ENCODE measurements around the gene NECTIN1.

Gene NECTIN1

GRCh38 chr11:119622454-119623143 lies 106.4 kb downstream of the NECTIN1 start:
- DNase-seq (ENCODE audit: low read depth, low spot score), result no peak
- no peaks in the 10 kb centered on the region for H3K9me3 ChIP-seq (ENCODE audit: low read depth, low read length)

DNA sequence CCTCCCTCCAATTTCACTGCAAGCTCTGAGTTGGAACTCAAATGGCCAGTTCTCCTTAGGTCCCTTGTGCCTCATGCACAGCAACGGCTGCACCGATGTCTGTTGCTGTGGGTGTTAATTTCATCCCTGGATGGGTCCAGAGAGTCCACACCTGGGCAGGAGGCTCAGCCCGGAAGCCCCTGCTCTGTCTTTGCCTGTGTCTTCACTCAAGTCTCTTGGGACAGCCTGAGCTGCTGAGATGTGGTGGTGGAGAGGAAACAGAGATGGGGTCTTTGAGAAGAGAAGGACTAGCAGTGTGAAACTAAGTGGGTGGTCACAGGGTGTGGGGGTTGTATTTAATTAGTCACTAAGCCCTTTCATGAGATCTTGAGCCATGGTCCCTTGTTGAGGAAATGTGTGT lies 109.3 kb downstream of the NECTIN1 start:
- Histone ChIP-seq H3K9ac (ENCODE audit: insufficient read length) (no peak overlapping the region), H3K36me3 (ENCODE audit: insufficient read depth, low read length) (no peaks in the 10 kb centered on the region), H3K9me3 (ENCODE audit: low read depth, low read length) (no peaks in the 10 kb centered on the region), H3K27ac (no peak overlapping the region), H3K4me3 (no peak overlapping the region)
- no peak for TF ChIP-seq EZH2 (IDR thresholded peaks at IDR 0.05)
- no peak for TF ChIP-seq FOXP2 (optimal IDR thresholded peaks at IDR 0.05; ENCODE audit: control extremely low read depth, extremely low read length, insufficient read depth)
- no peak for TF ChIP-seq POLR2AphosphoS5 (IDR thresholded peaks at IDR 0.05; ENCODE audit: borderline replicate concordance, low read depth, low read length)
- DNase-seq (ENCODE audit: low read depth, low spot score), result no peak

More at GRCh38 chr11:119622454-119623143, 106.4 kb downstream of the NECTIN1 start:
- no peak overlapping the region for H3K4me3 ChIP-seq
- no peaks in the 10 kb centered on the region for H3K36me3 ChIP-seq (ENCODE audit: insufficient read depth, low read length)
- no peak for TF ChIP-seq FOXP2 (optimal IDR thresholded peaks at IDR 0.05; ENCODE audit: control extremely low read depth, extremely low read length, insufficient read depth)
- no peak for TF ChIP-seq EZH2 (IDR thresholded peaks at IDR 0.05)
- TF ChIP-seq POLR2AphosphoS5 (IDR thresholded peaks at IDR 0.05; ENCODE audit: borderline replicate concordance, low read depth, low read length), result no peak
- no peak overlapping the region for H3K9ac ChIP-seq (ENCODE audit: insufficient read length)
- H3K27ac ChIP-seq, result no peak overlapping the region

- H3K4me3 ChIP-seq, result no peak overlapping the region
- H3K36me3 ChIP-seq (ENCODE audit: insufficient read depth, low read length), result no peaks in the 10 kb centered on the region
- no peak for DNase-seq (ENCODE audit: low read depth, low spot score)
These were observed 110.6 kb downstream of the NECTIN1 start for GRCh38 chr11:119618208-119618909.

DNA sequence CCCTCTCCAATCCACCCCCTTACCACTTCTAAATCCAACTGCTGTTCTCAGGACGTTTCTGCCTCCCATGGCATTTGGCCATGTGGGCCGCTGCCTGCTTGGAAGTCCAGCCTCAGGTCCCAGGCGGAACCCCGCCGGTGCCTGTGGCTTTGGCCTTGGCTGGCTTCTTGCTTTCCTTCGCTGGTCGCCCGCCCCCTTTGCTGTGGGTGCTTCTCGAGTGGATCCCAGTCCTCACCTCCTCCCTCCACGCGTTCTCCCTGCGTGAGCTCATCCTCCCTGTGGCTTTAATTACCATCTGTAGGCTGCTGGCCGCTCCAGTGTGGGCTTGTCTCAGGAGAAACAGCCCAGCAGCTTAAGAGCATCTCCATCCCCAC lies 111.7 kb downstream of the NECTIN1 start:
- H3K36me3 ChIP-seq (ENCODE audit: insufficient read depth, low read length), result no peaks in the 10 kb centered on the region
- H3K9me3 ChIP-seq (ENCODE audit: low read depth, low read length), result no peaks in the 10 kb centered on the region
- no peak overlapping the region for H3K4me3 ChIP-seq
- no peak overlapping the region for H3K9ac ChIP-seq (ENCODE audit: insufficient read length)
- no peak for DNase-seq (ENCODE audit: low read depth, low spot score)
- no peak overlapping the region for H3K27ac ChIP-seq
- TF ChIP-seq EZH2 (IDR thresholded peaks at IDR 0.05) (no peak), POLR2AphosphoS5 (IDR thresholded peaks at IDR 0.05; ENCODE audit: borderline replicate concordance, low read depth, low read length) (no peak), FOXP2 (optimal IDR thresholded peaks at IDR 0.05; ENCODE audit: control extremely low read depth, extremely low read length, insufficient read depth) (no peak)

More at GRCh38 chr11:119618208-119618909, 110.6 kb downstream of the NECTIN1 start:
- TF ChIP-seq POLR2AphosphoS5 (IDR thresholded peaks at IDR 0.05; ENCODE audit: borderline replicate concordance, low read depth, low read length) (no peak), FOXP2 (optimal IDR thresholded peaks at IDR 0.05; ENCODE audit: control extremely low read depth, extremely low read length, insufficient read depth) (no peak), EZH2 (IDR thresholded peaks at IDR 0.05) (no peak)
- no peak overlapping the region for H3K9ac ChIP-seq (ENCODE audit: insufficient read length)
- H3K27ac ChIP-seq, result no peak overlapping the region
- no peaks in the 10 kb centered on the region for H3K9me3 ChIP-seq (ENCODE audit: low read depth, low read length)

DNA sequence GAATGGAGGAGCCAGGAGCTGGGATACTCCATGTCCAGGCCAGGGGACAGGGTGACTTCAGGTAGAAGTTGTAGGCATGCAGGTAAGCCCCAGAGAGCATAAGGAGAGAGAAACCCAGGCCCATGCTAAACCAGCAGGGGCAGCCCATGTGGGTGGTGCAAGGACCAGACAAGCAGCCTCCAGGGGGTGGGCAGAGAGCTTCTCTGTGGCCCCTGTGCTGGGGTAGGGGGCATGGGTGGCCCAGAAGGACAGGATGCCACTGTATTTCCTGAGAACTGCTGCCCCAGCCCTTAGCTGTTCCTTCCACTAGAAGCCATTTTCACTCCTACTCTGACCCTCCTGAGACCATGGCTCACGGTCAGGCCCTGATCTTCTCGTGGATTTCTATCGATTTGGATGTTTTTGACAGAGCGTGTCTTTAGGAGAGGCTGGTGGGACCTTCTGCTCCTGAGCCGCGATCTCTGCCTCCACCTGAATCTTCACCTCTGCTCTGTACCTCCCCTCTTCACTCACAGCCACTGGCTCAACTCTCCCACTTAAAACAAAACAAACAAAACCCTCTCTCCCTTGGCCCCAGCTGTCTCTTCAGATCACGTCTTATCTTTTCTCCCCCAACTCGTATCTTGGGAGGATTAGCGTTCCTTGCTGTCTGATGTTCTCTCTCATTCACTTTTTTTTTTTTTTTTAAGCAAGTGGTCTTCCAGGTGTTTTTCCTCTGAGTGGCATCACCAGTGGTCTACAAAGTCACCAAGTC lies 112.2 kb downstream of the NECTIN1 start:
- no peaks in the 10 kb centered on the region for H3K9me3 ChIP-seq (ENCODE audit: low read depth, low read length)

DNA sequence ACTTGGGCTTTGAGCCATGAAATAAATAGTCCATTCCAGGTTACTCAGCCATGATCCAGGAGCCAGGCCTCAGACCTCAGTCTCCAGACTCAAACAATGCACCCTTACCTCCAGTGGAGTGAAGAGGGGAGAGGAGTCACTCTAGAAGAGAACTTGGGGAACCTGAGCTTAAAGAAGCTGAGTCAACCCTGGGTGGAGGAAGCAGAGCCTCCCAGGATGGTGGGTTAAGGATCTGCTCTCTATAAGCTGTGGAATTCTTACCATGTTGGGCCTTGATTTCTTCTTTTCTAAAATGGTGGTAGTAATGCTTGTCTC lies 113.2 kb downstream of the NECTIN1 start:
- TF ChIP-seq POLR2AphosphoS5 (IDR thresholded peaks at IDR 0.05; ENCODE audit: borderline replicate concordance, low read depth, low read length), result no peak
- no peak for TF ChIP-seq EZH2 (IDR thresholded peaks at IDR 0.05)
- TF ChIP-seq FOXP2 (optimal IDR thresholded peaks at IDR 0.05; ENCODE audit: control extremely low read depth, extremely low read length, insufficient read depth), result no peak
- DNase-seq (ENCODE audit: low read depth, low spot score), result no peak
- H3K9ac ChIP-seq (ENCODE audit: insufficient read length), result no peak overlapping the region
- H3K9me3 ChIP-seq (ENCODE audit: low read depth, low read length), result no peaks in the 10 kb centered on the region
- no peaks in the 10 kb centered on the region for H3K36me3 ChIP-seq (ENCODE audit: insufficient read depth, low read length)
- no peak overlapping the region for H3K4me3 ChIP-seq
- H3K27ac ChIP-seq, result no peak overlapping the region

More for the DNA sequence above, 112.2 kb downstream of the NECTIN1 start:
- TF ChIP-seq POLR2AphosphoS5 (IDR thresholded peaks at IDR 0.05; ENCODE audit: borderline replicate concordance, low read depth, low read length) (no peak), EZH2 (IDR thresholded peaks at IDR 0.05) (no peak), FOXP2 (optimal IDR thresholded peaks at IDR 0.05; ENCODE audit: control extremely low read depth, extremely low read length, insufficient read depth) (no peak)
- no peak overlapping the region for H3K4me3 ChIP-seq
- no peak overlapping the region for H3K27ac ChIP-seq
- no peaks in the 10 kb centered on the region for H3K36me3 ChIP-seq (ENCODE audit: insufficient read depth, low read length)
- no peak for DNase-seq (ENCODE audit: low read depth, low spot score)
- no peak overlapping the region for H3K9ac ChIP-seq (ENCODE audit: insufficient read length)

GRCh38 chr11:119615003-119615881 lies 113.8 kb downstream of the NECTIN1 start:
- DNase-seq (ENCODE audit: low read depth, low spot score), result no peak
- no peaks in the 10 kb centered on the region for H3K9me3 ChIP-seq (ENCODE audit: low read depth, low read length)
- no peak overlapping the region for H3K9ac ChIP-seq (ENCODE audit: insufficient read length)
- no peak overlapping the region for H3K27ac ChIP-seq
- H3K4me3 ChIP-seq, result no peak overlapping the region
- H3K36me3 ChIP-seq (ENCODE audit: insufficient read depth, low read length), result no peaks in the 10 kb centered on the region
- no peak for TF ChIP-seq FOXP2 (optimal IDR thresholded peaks at IDR 0.05; ENCODE audit: control extremely low read depth, extremely low read length, insufficient read depth)
- no peak for TF ChIP-seq EZH2 (IDR thresholded peaks at IDR 0.05)
- TF ChIP-seq POLR2AphosphoS5 (IDR thresholded peaks at IDR 0.05; ENCODE audit: borderline replicate concordance, low read depth, low read length), result no peak

Measured in SK-N-MC (cell line).